ENCODE measurements around the gene ATXN7L1.

The ATXN7L1 gene

DNA sequence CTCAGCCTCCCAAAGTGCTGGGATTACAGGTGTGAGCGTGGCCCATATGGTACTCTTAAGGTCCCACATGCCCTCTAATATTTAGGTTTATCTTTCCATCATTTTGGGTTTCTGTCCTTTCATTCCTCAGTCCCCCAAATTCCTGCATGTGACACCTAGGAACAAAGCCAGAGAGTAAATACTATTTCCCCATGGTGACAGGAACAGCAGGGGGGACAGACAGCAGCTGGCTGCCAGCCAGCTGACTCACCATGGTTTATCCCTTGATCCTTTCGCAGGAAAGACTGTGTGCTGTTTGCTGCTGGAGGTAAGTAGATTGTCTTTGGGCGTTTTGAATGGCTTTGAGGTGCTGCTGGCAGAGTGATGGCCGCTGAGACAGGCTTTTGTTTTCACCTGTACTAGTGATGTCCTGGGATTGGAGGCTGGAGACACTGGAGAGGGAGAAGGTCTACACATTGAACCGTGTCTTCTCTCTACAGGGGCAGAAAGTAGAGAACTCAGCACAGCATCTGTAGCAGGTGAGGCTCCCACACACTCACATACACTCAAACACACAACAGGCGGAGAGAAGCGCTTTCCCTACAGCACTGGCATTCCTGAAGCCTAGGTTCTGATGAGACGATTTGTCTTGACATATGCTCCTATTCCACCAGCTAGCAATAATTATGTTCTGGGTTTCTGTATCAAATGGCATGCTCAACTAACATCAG lies 211.4 kb downstream of the ATXN7L1 start:
- DNase-seq, result peak; percentile 84

DNA sequence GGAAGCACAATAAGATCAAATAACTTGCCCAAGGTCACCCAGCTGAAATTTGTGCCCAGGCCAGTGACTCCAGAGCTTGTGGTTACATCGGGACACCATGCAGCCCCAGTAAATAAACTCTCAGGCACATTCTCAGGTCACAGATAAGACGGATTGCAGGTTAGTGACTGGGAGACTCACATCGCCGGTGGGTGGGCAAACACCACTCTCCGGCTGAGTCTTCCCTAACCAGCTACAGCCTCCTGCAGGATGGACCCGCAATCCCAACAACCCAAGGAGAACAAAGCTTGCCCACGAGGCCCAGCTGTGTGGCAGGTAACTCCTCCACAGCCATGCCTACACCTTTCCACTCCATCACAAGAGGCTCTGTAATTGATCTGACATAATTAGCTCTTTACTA lies 213.4 kb downstream of the ATXN7L1 start:
- DNase-seq, result no peak

DNA sequence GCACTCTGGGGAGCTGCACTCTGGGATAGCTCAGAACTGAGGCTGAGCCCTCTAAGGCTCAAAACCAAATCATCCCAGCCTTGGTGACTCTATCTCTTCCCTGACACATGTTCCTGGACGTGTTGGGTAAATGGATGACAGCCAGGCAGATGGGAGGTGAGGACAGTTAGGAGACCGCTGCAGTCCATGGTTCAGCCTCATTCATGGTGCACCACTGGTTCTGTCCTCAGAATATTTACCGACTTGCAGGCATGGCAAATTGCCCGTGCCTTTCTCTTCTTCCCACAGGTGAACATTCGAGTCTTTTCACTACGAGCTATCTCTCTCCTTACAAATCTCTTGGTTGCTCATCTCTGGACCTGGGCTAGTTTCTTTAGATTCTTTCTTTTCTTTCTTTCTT lies 214.8 kb downstream of the ATXN7L1 start:
- DNase-seq, result peak; percentile 56

DNA sequence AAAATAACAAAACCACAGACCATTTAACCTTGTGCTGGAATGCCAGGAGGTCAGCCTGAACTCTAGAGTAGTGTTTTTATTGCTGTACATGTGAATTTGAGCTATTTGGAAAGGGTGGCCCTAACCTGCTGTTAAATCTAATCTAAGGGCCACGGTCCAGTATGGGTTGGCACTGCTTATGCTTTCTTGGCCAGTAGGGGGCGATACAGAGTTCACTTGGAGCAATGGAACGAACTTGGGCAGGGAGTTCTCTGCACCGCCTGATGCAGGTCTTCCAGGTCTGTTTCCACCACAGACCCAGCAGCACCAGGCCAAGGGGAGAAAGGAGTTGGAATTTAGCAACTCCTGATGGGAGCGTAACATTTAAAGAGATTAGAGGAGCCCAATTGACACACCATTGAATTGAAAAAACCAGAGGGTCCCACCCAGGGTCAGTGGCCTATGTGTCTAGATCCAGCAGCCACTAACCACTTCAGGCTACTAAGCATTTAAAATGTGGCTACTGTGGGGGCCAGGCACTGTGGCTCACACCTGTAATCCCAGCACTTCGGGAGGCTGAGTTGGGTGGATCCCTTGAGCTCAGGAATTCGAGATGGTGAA lies 219.4 kb downstream of the ATXN7L1 start:
- DNase-seq, result peak; percentile 18

DNA sequence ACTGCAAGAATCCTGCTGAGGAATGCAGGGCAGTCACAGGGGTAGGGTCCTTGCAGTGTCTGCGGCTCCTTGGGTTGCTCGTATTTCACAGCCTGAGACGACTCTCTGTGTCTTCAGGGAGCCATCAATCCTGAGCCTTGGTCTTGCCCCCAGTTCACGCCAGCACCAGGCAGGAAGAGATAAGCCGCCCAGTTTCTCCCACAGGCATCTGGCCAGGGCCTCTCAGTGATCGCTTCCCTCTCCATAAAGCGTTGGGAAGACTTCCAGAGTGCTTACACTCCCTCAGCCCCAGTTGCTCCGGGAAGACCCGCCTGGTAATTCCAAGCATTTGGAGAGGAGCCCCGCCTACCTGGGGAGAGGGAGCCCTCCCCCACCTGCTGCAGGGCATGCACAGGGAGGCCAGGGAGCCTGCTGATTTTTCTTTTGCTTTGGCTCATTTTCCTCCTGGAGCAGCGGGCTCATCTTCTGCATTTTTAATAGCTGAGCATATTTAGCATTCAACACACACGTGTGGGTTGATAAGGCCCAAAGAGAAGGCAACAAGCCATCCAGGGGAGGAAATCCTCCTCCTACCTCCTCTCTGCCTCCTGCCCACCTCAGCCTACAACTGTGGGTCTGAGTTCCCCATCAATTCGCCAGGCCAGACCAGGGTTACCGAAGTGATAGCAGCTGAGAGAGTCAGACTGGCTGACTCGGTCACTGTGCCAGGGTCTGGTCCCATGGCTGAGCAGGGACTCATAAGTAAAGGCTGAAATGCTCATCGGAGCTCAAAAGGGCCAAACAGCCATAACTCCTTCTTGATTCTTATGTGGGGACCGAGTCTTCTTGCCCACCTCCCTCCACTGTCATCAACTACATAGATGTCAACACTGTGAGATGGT lies 220.7 kb downstream of the ATXN7L1 start:
- peak; percentile 47 for DNase-seq

DNA sequence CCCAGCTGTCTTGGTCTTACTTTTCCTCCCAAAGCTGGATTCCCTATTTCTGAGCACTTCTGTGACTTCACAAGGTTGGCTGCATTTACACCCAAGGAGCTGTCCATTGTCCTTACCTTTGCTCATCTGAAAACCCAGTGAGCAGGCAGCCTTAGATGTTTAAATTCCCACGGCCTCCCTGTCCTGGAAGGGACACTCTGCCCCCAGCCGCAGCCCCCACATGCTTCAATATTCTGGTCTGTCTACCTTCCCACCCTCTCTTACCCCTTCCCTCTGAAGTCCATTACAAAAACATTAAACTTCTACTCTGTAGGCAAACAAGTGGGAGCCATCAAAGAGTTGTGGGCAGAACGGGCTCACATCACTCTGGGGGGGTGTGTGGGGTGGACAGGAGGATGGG lies 221.3 kb downstream of the ATXN7L1 start:
- no peak for DNase-seq

DNA sequence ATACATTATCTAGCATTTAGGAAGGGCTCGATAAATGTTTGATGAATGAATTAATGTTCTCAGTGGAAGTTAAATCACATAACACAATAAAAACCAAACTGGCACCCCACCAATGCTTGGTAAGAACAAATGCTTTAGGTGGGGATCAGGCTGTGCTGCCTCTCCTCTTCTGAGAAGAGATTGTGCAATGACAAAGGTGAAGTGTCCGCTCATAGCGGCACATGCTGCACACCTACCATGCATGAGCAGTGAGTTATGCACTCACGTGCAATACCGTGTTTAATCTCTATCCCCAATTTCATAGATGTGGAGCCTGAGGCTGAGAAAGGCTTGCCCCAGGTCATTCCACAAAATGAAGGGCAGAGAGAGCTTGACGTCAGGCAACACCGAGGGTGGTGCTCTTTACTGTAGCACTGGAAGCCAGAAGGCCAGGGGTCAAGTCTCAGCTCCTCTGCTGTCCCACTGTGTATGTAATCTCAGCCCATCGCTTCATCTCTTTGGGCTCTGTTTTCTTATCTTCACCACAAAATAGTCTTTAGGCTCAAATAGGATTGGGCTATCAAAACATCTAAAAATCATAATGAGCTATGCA lies 222.2 kb downstream of the ATXN7L1 start:
- no peak for DNase-seq

DNA sequence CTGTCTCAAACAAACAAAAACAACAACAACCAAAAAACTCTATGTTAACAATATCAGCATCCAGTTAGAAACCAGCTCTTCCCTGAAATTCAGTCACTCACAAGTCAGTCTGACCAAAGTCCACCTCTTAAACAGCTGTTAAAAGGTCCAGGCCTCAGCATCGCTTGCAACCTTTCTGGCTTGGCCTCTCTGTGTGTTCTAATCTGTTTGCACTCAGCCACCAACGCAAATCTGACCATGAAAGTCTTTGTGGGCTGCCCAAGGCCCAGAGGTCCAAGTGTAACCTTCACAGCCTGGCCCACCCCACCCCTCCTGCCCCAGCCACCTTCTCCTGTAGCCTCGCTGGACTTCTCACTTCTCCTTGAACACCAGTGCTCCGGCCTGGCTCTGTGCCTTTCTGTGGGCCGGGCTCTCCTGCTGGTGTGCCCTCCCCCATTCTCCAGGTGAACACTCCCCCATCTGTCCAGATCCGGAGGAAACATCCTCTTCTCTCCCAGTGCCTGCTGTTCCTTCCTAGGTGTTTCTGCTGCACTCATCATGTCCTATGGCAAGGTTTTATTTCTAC lies 222.9 kb downstream of the ATXN7L1 start:
- no peak for DNase-seq

DNA sequence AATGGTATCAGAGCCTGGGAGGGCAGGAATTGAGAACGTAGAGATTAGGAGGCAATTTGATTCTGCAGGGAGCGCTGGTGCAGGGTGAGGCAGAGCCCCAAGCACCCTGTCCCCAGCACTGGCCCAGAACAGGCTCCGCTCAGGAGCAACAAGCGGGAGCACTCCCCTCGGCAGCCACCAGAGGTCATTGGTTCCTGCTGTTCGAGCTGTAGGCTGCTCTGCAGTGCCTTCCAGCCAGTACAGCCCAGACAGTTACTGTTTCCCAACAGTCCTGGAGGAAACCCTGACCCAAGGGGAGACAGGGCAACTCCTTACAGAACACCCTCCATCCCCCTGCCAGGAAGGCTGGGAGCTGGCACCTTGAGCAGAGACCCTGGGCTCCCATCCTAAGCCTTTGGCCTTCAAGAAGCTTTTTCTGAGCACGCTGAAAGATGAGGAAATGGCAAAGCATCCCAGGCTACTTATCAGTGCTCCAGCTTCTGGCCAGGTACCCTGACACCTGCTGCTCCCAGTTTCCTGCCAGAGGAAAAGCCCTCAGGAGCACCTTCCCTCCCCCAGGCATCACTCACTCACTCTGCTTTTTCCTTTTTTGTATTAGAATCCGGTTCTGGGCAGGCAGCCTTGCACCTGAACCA lies 223.9 kb downstream of the ATXN7L1 start:
- peak; percentile 66 for DNase-seq

DNA sequence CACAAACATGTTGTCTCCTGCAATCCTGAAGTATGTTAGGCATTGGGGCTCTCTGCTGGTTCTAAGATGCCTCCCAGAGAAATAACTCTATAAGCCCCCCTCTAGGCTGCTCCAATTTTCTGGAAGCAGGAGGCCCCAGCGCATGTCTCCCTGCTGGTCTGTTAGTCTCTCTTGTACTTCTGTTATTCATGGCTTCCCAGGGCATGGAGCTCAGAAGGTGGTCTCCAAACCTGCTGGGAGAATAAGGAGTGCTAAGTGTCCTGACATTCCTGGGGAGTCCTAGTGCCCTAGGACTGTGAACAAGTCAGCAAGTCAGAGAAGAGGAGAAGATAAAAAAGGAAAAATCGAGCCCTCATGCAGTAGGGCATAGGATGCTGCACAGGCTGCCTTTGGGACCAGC lies 224.6 kb downstream of the ATXN7L1 start:
- no peak for DNase-seq

DNA sequence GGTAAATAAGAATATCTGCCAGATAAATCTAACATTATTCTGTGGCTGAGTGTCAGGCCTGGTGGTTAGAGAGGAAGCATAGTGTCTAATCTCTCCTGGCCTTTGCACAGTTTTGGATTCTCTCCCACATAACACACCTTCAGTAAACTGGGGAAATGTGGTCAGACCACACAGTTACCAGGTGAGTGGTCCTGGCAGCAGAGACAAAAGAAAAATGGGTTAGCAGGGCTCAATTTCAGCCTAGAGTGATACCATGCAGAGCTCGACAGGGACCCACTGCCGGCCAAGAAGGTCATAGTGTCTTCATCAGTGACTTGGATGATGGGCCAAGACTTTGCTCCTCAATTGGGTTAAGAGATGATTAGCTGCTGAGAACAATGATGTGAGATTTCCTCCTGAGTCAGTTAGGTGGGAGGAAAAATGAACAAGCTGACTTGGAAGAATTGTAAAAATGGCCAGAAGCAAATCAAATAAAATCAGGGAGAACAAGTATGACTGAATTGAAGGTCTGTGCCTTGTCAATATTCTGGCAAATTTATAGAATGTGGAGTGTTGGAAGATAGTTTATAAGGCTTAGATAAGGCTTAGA lies 225.9 kb downstream of the ATXN7L1 start:
- no peak for DNase-seq

DNA sequence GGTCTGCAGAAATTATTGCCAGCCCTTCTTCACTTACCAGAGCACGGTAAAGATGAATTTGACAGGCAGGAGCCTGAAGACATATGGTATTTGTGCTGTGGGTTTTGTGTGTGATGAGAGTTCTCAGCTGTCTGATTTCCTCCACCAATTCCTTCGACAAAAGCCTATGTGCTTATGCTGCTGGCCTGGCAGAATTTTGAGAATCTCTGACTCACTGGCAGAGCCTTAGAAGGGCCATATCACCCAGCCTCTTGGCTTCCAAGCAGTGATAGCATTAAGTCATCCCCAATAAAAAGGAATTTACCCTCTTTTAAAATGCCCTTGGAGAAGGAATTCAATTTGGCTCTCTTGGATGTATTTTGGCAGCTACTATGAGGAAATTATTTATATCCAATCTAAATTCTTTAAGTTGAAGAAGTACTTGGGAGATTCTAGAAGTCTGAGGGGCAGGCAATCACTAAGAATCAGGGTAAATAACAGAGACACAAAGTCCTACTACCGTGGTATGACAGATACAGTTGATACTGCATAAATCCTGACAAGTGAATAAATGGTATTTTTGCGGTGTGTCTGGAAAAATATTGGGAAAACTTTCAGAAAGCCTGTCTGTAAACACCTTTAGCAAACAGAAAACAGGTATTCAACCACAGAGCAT lies 226.5 kb downstream of the ATXN7L1 start:
- no peak for DNase-seq

DNA sequence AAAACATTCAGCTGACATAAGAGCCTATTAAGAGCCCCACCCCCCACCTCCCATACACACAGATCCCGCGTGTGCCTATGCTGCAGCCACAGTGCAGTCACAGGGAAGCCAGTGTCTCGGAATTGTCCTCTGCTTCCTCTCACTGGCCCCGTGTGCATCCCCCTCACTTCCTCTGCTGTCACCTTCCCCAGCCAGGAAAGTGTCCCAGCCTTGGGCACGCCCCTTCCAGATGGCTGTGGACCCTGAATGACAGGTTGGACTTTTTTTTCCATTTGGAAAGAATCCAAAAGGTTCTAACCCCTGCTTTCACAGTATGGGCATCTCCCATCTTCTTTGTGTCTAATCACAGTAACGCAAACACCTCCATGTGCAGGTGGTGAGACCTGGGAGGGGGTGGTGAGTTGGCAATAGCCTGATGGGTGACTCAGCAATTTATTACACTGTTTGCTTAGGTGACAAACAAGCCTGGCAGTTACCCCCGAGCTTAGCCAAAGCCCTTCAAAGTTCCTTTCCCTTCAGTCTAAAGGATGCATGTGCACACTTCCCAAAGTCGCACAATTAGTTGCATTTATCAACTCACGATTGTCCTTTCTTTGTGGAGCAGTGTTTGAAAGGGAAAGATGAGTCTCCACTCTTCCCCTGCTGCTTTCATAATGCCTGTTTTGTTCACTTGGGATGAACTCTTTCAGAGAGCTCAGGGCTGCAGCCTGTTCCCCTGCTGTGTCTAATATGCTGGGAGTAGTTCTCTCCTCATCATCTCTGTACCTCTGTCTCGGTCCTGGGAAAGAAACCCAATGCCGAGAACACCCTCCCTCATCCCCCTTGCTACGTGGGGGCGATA lies 227.6 kb downstream of the ATXN7L1 start:
- DNase-seq, result peak; percentile 85

DNA sequence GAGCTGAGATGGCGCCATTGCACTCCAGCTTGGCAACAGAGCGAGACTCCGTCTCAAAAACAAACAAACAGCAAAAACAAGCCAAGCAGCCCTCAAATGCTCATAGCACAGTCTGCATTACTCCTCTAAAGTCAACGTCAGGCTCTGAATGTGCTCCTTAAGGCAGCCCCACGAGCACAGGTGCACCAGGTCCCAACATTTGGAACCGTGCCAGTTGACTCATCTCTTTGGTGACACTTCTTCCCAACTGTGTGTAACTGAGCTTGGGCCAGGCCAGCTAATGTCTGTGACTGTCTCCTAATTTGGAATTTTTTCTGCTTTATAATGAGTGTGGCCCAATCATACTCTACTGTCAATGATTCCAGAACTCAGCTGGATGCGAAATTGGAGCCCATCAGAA lies 228.8 kb downstream of the ATXN7L1 start:
- DNase-seq, result peak; percentile 71

DNA sequence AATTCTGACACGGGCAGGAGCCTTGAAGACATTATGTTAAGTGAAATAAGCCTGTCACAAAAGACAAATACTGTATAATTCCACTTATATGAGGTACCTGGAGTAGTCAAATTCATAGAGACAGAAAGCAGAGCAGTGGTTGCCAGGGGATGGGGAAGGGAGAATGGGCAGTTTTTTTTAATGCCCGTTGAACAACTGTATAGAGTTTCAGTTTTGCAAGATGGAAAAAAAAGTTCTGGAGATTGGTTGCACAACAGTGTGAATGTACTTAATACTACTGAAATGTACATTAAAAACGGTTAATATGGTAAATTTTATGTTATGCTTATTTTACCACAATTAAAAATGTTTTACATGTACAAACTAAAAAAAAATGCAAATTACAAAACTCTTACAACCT lies 231.5 kb downstream of the ATXN7L1 start:
- no peak for DNase-seq

DNA sequence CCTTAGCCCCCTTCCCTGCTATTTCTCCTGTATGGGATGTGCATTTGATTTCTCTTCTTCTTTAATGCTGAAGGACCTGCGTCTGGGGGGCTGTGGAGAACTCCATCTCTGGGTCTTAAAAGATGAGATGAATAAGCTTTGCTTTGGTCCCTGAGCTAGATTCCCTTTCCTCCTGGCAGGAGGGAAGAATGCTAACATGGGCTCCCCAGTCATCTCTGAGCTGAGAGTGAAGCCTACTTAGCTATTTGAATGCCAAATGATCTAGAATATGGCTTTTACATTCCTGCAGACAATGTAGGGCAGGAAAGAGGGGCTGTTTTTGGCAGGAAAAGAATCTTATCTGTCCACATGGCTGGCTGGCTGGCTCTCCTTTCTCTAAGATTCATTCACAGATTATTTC lies 232.5 kb downstream of the ATXN7L1 start:
- no peak for DNase-seq

DNA sequence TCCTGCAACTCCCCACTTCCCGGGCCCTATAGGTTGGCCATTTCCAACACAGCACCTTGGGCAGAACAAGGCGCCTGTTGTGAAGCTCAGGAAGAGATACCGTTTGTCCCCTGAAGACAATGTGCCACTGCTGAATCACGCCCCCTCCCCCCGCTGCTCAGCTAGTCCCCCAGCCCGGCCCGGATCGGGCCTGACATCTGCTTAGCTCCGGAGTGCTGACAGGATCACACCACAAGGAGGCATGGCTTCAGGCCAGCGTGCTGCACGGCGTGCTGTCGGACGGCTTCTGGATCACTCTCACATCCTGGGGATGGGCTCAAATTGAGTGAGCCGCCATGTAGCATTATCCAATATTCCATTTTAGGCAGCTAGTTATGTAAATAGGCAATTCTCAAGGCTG lies 233.0 kb downstream of the ATXN7L1 start:
- DNase-seq, result no peak

DNA sequence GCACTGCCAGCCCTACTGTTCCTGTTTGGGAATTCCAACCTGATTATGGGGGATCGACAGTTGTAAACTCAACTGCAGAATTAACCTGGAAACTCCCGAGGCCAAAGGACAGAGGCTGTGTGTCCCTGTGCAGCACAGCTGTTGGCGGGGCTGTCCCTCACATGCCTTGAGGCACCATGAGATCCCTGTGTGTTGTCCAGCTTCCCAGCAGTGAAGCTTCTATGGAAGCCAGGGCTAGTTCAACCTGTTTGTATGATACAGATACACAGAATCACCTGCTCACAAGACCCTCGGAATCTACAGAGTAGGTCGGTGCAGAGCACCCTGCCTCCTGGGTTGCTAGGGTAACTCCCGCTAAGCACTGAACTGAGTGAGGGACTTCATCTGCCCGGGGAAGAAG lies 234.1 kb downstream of the ATXN7L1 start:
- no peak for DNase-seq

DNA sequence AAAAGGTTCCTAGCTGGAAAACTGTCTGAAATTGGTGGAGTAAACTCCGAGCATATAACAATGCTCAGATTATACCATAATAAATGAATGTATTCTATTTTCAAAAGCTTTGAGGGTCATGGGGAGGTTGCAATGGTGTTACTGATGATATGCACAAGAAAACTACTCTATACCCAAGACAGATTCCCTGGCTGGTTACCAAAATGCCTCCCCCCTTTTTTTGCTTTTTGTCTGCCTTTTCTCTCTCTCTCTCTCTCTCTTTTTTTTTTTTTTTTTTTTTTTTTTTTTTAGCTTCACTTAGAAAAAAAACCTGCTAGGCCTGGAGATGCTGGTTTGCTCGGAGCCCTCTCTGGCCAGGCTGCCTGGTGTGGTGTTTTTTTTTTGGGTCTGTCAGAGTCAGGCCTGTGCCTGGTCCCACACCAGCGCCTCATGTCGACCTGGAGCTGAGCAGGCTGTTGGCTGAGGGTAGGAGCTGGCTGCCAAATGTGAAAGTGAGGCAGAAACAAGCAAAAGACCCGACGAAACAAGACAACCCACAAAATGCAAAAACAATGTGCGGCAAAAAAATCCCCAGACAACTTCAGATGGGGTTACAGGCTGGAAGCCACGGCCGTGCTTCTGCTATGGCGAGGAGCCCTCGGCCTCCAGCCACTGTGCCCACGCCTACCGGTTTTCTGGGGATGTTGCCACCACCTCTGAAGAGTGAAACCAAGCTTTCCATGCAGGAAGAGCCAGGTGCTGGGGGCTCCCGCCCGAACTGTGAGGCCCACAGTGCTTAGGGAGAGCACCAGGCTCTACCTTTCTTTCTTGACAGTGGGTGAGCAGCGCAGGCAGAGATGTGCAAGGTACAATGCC lies 235.2 kb downstream of the ATXN7L1 start:
- DNase-seq, result no peak
